Daoy (cell line): ENCODE results near the gene SRCAP. TPM values are rescaled to one million over a fixed set of nuclear protein-coding genes. Genes with fewer than 3 reads are reported as not detected.

Experiments used
- DNase-seq: peaks from one replicate; pipeline ENCODE4 v3.0.0-alpha.2; 2015; ENCODE audit warnings: low read depth
- total RNA-seq: library from RNA; depleted of rRNA; stranded (reverse); fragments of >200 nt; shearing (Covaris generic); gene quantifications from 2 replicates; pipeline ENCODE4 v1.2.3, GENCODE V29; 2014

SRCAP gene
- total RNA-seq, 1 experiment from 2014 or later = 11.3 TPM

GRCh38 chr16:30736995-30737793, 38.2 kb downstream of the SRCAP start:
- no peak for DNase-seq

GRCh38 chr16:30737794-30738648, 39.0 kb downstream of the SRCAP start:
- no peak for DNase-seq

GRCh38 chr16:30738984-30739951, 40.3 kb downstream of the SRCAP start:
- no peak for DNase-seq

GRCh38 chr16:30740364-30741251, 41.6 kb downstream of the SRCAP start:
- DNase-seq = peak; percentile 88

- peak; percentile 90 for DNase-seq
These were observed 42.5 kb downstream of the SRCAP start for GRCh38 chr16:30741461-30741914.

- no peak for DNase-seq
These were observed 44.7 kb downstream of the SRCAP start for GRCh38 chr16:30743716-30744115.

- DNase-seq = no peak
These were observed 45.2 kb downstream of the SRCAP start for GRCh38 chr16:30744183-30744582.

GRCh38 chr16:30745082-30745481, 46.1 kb downstream of the SRCAP start:
- DNase-seq = no peak

GRCh38 chr16:30746638-30747175, 47.7 kb downstream of the SRCAP start:
- DNase-seq = no peak

- DNase-seq = peak; percentile 43
These were observed 48.4 kb downstream of the SRCAP start for GRCh38 chr16:30747331-30747730.

- DNase-seq = peak; percentile 99
These were observed 49.0 kb downstream of the SRCAP start, which contains the start of gene PHKG2 for GRCh38 chr16:30747799-30748633. Gene PHKG2 (plus strand): TSS chr16:30748425. CDS start chr16:30748821, 396 bp downstream.

- DNase-seq = peak; percentile 40
These were observed 49.9 kb downstream of the SRCAP start for GRCh38 chr16:30748634-30749445.

GRCh38 chr16:30750201-30750600, 51.2 kb downstream of the SRCAP start:
- DNase-seq = no peak

- DNase-seq = no peak
These were observed 52.0 kb downstream of the SRCAP start for GRCh38 chr16:30750876-30751465.

GRCh38 chr16:30753596-30753995, 54.6 kb downstream of the SRCAP start:
- DNase-seq = no peak

- DNase-seq = no peak
These were observed 57.2 kb downstream of the SRCAP start for GRCh38 chr16:30755955-30756780.

- DNase-seq = no peak
These were observed 57.8 kb downstream of the SRCAP start for GRCh38 chr16:30756781-30757100.
